Thyroid gland (tissue), 4 donors: ENCODE results near the gene TTF1. TPM values are rescaled to one million over a fixed set of nuclear protein-coding genes. Genes with fewer than 3 reads are reported as not detected.

Experiments used
- DNase-seq, 2 donors: peaks; one replicate each; pipeline ENCODE4 v3.0.0-alpha.2; 2019
- H3K27ac ChIP-seq, 3 donors: fragments of 200-600 bp; sonication (generic); 1 replicate in 2 of 3; 2 replicates in 1 of 3; pipeline ENCODE4 v1.5.1; 2016 to 2019; ENCODE audit warnings: mild to moderate bottlenecking in 1 of 3, moderate library complexity in 1 of 3
- H3K27me3 ChIP-seq: fragments of 200-600 bp; sonication (generic); one replicate; pipeline ENCODE4 v1.5.1; 2019
- H3K36me3 ChIP-seq, 2 donors: fragments of 200-600 bp; sonication (generic); one replicate each; pipeline ENCODE4 v1.5.1; 2016 to 2019
- H3K4me1 ChIP-seq, 2 donors: fragments of 200-600 bp; sonication (generic); one replicate each; pipeline ENCODE4 v1.5.1; 2017 to 2019
- H3K4me3 ChIP-seq, 3 donors: fragments of 200-600 bp; sonication (generic); replicated peaks in 1 of 3; 1 replicate in 2 of 3; 2 replicates in 1 of 3; pipeline ENCODE4 v1.5.1; 2016; ENCODE audit warnings: mild to moderate bottlenecking in 1 of 3
- H3K9me3 ChIP-seq: fragments of 200-600 bp; sonication (generic); one replicate; pipeline ENCODE4 v1.5.1; 2017
- CTCF ChIP-seq, 6 experiments: fragments of 200-600 bp in 3 of 6; fragments of 450-650 bp in 3 of 6; sonication (generic) in 3 of 6; IDR thresholded peaks; one replicate each; pipeline ENCODE4 v1.5.1; 2016 to 2019; ENCODE audit warnings: antibody characterized with exemption in 6 of 6, mild to moderate bottlenecking in 2 of 6, inconsistent platforms in 1 of 6, moderate library complexity in 1 of 6
- POLR2A ChIP-seq, 2 donors: fragments of 450-650 bp; IDR thresholded peaks; one replicate each; pipeline ENCODE4 v1.6.1; 2017; ENCODE audit warnings: antibody characterized with exemption in 2 of 2, mild to moderate bottlenecking in 2 of 2, moderate library complexity in 1 of 2
- WGBS, 2 donors: methylation state at CpG; one replicate each; pipeline ENCODE4 v1.1.5; 2017; 5-methylcytosine and 5-hydroxymethylcytosine counted together
- intact Hi-C: fragments of 100-400 bp; cut with DNase I; formaldehyde crosslinking; loops from one replicate; pipeline ENCODE4 v1.15.1; 2023
- small RNA-seq: library from RNA; depleted of rRNA; stranded (forward); fragments of <200 nt; gene quantifications from one replicate; pipeline ENCODE3, GENCODE V24; 2016
- total RNA-seq, 4 donors: library from RNA; depleted of rRNA; stranded (reverse); fragments of >200 nt; gene quantifications; one replicate each; pipeline ENCODE4 v1.2.3, GENCODE V29; 2016

TTF1 gene
- total RNA-seq, 4 donors from 2014 or later: 10.8 to 19.3 (median 13.6) TPM

- DNase-seq: no peak
- Histone ChIP-seq H3K27ac (no peak overlapping the region), H3K4me3 (no peak overlapping the region), H3K27me3 (no peaks in the 10 kb centered on the region), H3K9me3 (no peaks in the 10 kb centered on the region), H3K4me1 (no peaks in the 10 kb centered on the region), H3K36me3 (peaks cover 58 to 87% of the 10 kb centered on the region in 2 donors)
- TF ChIP-seq POLR2A (IDR thresholded peaks at IDR 0.05) (no peak), CTCF (IDR thresholded peaks at IDR 0.05) (no peak)
- 88 to 97% methylated on average over 1 of the region's 1 CpG for WGBS, 2 donors
- intact Hi-C loops: no loop called here
Observed at GRCh38 chr9:132333556-132333955, 73.1 kb downstream of the TTF1 start.

- H3K9me3 ChIP-seq: no peaks in the 10 kb centered on the region
- no peak overlapping the region for H3K27ac ChIP-seq
- no peaks in the 10 kb centered on the region for H3K27me3 ChIP-seq
- intact Hi-C loops: no loop called here
- no peak overlapping the region for H3K4me3 ChIP-seq
- 96 to 97% methylated on average over 4 of the region's 4 CpGs for WGBS, 2 donors
- peaks cover 4 to 13% of the 10 kb centered on the region in 2 donors for H3K4me1 ChIP-seq
- no peak for DNase-seq
- peaks cover 41 to 69% of the 10 kb centered on the region in 2 donors for H3K36me3 ChIP-seq
- TF ChIP-seq POLR2A (IDR thresholded peaks at IDR 0.05): no peak
- TF ChIP-seq CTCF (IDR thresholded peaks at IDR 0.05): no peak
Observed at GRCh38 chr9:132328580-132328979, 78.1 kb downstream of the TTF1 start.

- intact Hi-C loops: no loop called here
- TF ChIP-seq CTCF (IDR thresholded peaks at IDR 0.05) (no peak), POLR2A (IDR thresholded peaks at IDR 0.05) (no peak)
- DNase-seq: no peak
- Histone ChIP-seq H3K27me3 (no peaks in the 10 kb centered on the region), H3K27ac (no peak overlapping the region), H3K9me3 (no peaks in the 10 kb centered on the region), H3K4me1 (peaks cover 4 to 14% of the 10 kb centered on the region in 2 donors), H3K4me3 (no peak overlapping the region), H3K36me3 (peaks cover 34 to 61% of the 10 kb centered on the region in 2 donors)
- WGBS, 2 donors: 97% methylated on average over 6 of the region's 6 CpGs
Observed at GRCh38 chr9:132327537-132327936, 79.1 kb downstream of the TTF1 start.

Small RNA genes lying within 50 kb of the gene (small RNA-seq; reads per million reads assigned to genes)
- not detected for gene RNU5D-2P

Other genes with a start within 250 kb of the TTF1 start
- gene NTNG2, start 244.8 kb downstream of the TTF1 start, total RNA-seq: 1 to 10 TPM in 1 of 4 donors, under 1 TPM in 3; 0.44 to 1.2 (median 0.75) TPM
- 100 to 1,000 TPM; 132 to 192 (median 170) TPM for gene SETX, start 51.9 kb downstream of the TTF1 start, total RNA-seq
- under 1 TPM in 1 of 4 donors, not detected in 3; 0.44 TPM for gene CFAP77, start 3.4 kb upstream of the TTF1 start, total RNA-seq
- gene BARHL1, start 175.8 kb upstream of the TTF1 start, total RNA-seq: not detected